Left lung (tissue), 10 donors: ENCODE data around the gene SETD7. TPM values are rescaled to one million over a fixed set of nuclear protein-coding genes. Genes with fewer than 3 reads are reported as not detected.

Experiments used
- ATAC-seq: fragments of 200-7000 bp; cut with Tn5 transposase; one replicate; pipeline ENCODE4 v1.9.1; 2020; ENCODE audit warnings: moderate library complexity
- DNase-seq, 4 donors: peaks; one replicate each; pipeline ENCODE4 v3.0.0-alpha.2; 2013 to 2020
- H3K27ac ChIP-seq, 2 donors: fragments of 200-600 bp; sonication (generic) in 1 of 2; one replicate each; pipeline versions ENCODE4 v1.5.0 to v1.8.0; 2020 to 2021
- H3K27me3 ChIP-seq, 2 donors: fragments of 200-600 bp; sonication (generic) in 1 of 2; one replicate each; pipeline versions ENCODE4 v1.5.0 to v1.8.0; 2020 to 2021
- H3K36me3 ChIP-seq, 2 donors: fragments of 200-600 bp; sonication (generic) in 1 of 2; one replicate each; pipeline versions ENCODE4 v1.5.0 to v1.8.0; 2020 to 2021
- H3K4me1 ChIP-seq, 2 donors: fragments of 200-600 bp; one replicate each; pipeline ENCODE4 v1.8.0; 2021
- H3K4me3 ChIP-seq, 2 donors: fragments of 200-600 bp; sonication (generic) in 1 of 2; one replicate each; pipeline versions ENCODE4 v1.5.0 to v1.8.0; 2020 to 2021; ENCODE audit warnings: mild to moderate bottlenecking in 1 of 2
- H3K9me3 ChIP-seq, 2 donors: fragments of 200-600 bp; sonication (generic) in 1 of 2; one replicate each; pipeline versions ENCODE4 v1.5.0 to v1.8.0; 2020 to 2021
- CTCF ChIP-seq, 2 donors: fragments of 200-600 bp; sonication (generic) in 1 of 2; IDR thresholded peaks; one replicate each; pipeline versions ENCODE4 v1.5.0 to v1.8.0; 2021; ENCODE audit warnings: antibody characterized with exemption in 2 of 2
- intact Hi-C, 2 donors: fragments of 100-400 bp; cut with DNase I; formaldehyde crosslinking; loops; one replicate each; pipeline versions ENCODE4 v1.11.2 to v1.14.2; 2022
- polyA plus RNA-seq, 6 donors: library from polyadenylated mRNA; unstranded; fragments of 120-200 nt; gene quantifications; one replicate each; pipeline ENCODE4 v1.2.1, GENCODE V29; 2013; ENCODE audit not compliant: insufficient read length in 6 of 6
- total RNA-seq, 2 donors: library from RNA; stranded (reverse); fragmentation: NEBNext Ultra II Directional; extraction: Animal tissue kit (Norgen Biotek cat#: 25700); gene quantifications; one replicate each; pipeline ENCODE4 v1.2.1, GENCODE V29; 2021
- donor health status: DM: no; HTN: yes; CAD: no.
- donor health status: DM: no; HTN: no; CAD: no.

SETD7 gene
- total and polyA plus RNA-seq, 8 donors: 17.2 to 51.7 (median 19.5) TPM

- TF ChIP-seq CTCF (IDR thresholded peaks at IDR 0.05): no peak
- no peak for ATAC-seq
- intact Hi-C loops: no loop called here
- DNase-seq: no peak
- Histone ChIP-seq H3K36me3 (peaks cover 0 to 28% of the 10 kb centered on the region in 2 donors), H3K9me3 (no peaks in the 10 kb centered on the region), H3K4me1 (no peaks in the 10 kb centered on the region), H3K4me3 (no peak overlapping the region), H3K27me3 (no peaks in the 10 kb centered on the region), H3K27ac (no peak overlapping the region)
These were observed 15.4 kb downstream of the SETD7 start for GRCh38 chr4:139540632-139541031.

GRCh38 chr4:139540161-139540560 is 15.9 kb downstream of the SETD7 start:
- Histone ChIP-seq H3K4me1 (no peaks in the 10 kb centered on the region), H3K27ac (no peak overlapping the region), H3K36me3 (peaks cover 0 to 24% of the 10 kb centered on the region in 2 donors), H3K27me3 (no peaks in the 10 kb centered on the region), H3K9me3 (no peaks in the 10 kb centered on the region), H3K4me3 (no peak overlapping the region)
- no peak for TF ChIP-seq CTCF (IDR thresholded peaks at IDR 0.05)
- no peak for DNase-seq
- intact Hi-C loops: no loop called here
- ATAC-seq: no peak

- H3K27me3 ChIP-seq: no peaks in the 10 kb centered on the region
- H3K4me3 ChIP-seq: no peak overlapping the region
- intact Hi-C loops: no loop called here
- no peak for DNase-seq
- H3K36me3 ChIP-seq: peaks cover 0 to 24% of the 10 kb centered on the region in 2 donors
- no peak for ATAC-seq
- no peak overlapping the region for H3K27ac ChIP-seq
- no peaks in the 10 kb centered on the region for H3K9me3 ChIP-seq
- TF ChIP-seq CTCF (IDR thresholded peaks at IDR 0.05): no peak
- H3K4me1 ChIP-seq: no peaks in the 10 kb centered on the region
These were observed 18.7 kb downstream of the SETD7 start for GRCh38 chr4:139537292-139537691.

GRCh38 chr4:139535871-139536234 is 20.2 kb downstream of the SETD7 start:
- intact Hi-C loops: no loop called here
- TF ChIP-seq CTCF (IDR thresholded peaks at IDR 0.05): no peak
- H3K4me3 ChIP-seq: no peak overlapping the region
- ATAC-seq (peak; percentile 40), DNase-seq (no peak)
- no peak overlapping the region for H3K27ac ChIP-seq
- H3K4me1 ChIP-seq: peaks cover 0 to 2% of the 10 kb centered on the region in 2 donors
- peaks cover 0 to 28% of the 10 kb centered on the region in 2 donors for H3K36me3 ChIP-seq
- no peaks in the 10 kb centered on the region for H3K27me3 ChIP-seq
- no peaks in the 10 kb centered on the region for H3K9me3 ChIP-seq

- Histone ChIP-seq H3K27me3 (no peaks in the 10 kb centered on the region), H3K4me1 (peaks cover 0 to 7% of the 10 kb centered on the region in 2 donors), H3K36me3 (peaks cover 0 to 23% of the 10 kb centered on the region in 2 donors), H3K27ac (no peak overlapping the region), H3K9me3 (no peaks in the 10 kb centered on the region), H3K4me3 (no peak overlapping the region)
- intact Hi-C loops: no loop called here
- DNase-seq: no peak
- ATAC-seq: peak; percentile 80
- TF ChIP-seq CTCF (IDR thresholded peaks at IDR 0.05): no peak
These were observed 20.7 kb downstream of the SETD7 start for GRCh38 chr4:139535228-139535870.
